Thoracic aorta (tissue), 2 donors: ENCODE data around the gene LYPD6. TPM values are rescaled to one million over a fixed set of nuclear protein-coding genes. Genes with fewer than 3 reads are reported as not detected.

Experiments
- ATAC-seq: fragments of 150-250 bp; one replicate; pipeline ENCODE4 v1.8.0; 2017; ENCODE audit warnings: low read depth; ENCODE audit not compliant: insufficient number of reproducible peaks, low FRiP score
- DNase-seq: peaks from one replicate; pipeline ENCODE4 v3.0.0-alpha.2; 2020; ENCODE audit warnings: low spot score
- H3K27ac ChIP-seq, 2 donors: fragments of 200-600 bp; sonication (generic); 1 replicate in 1 of 2; 2 replicates in 1 of 2; pipeline ENCODE4 v1.5.1; 2016; ENCODE audit warnings: mild to moderate bottlenecking in 2 of 2, moderate library complexity in 2 of 2
- H3K27me3 ChIP-seq: fragments of 200-600 bp; sonication (generic); replicated peaks from 2 replicates; pipeline ENCODE4 v1.6.0; 2016; ENCODE audit warnings: mild to moderate bottlenecking; ENCODE audit not compliant: insufficient read depth
- H3K36me3 ChIP-seq: fragments of 200-600 bp; sonication (generic); one replicate; pipeline ENCODE4 v1.5.1; 2016
- H3K4me1 ChIP-seq, 2 donors: fragments of 200-600 bp; sonication (generic); 1 replicate in 1 of 2; 2 replicates in 1 of 2; pipeline versions ENCODE4 v1.5.1 to v1.6.0; 2016; ENCODE audit warnings: low read depth in 2 of 2, mild to moderate bottlenecking in 1 of 2; ENCODE audit not compliant: control insufficient read depth in 1 of 2
- H3K4me3 ChIP-seq: fragments of 200-600 bp; sonication (generic); 2 replicates; pipeline ENCODE4 v1.5.1; 2016; ENCODE audit warnings: mild to moderate bottlenecking
- H3K9me3 ChIP-seq: fragments of 200-600 bp; sonication (generic); 2 replicates; pipeline ENCODE4 v1.5.1; 2016
- total RNA-seq, 2 donors: library from RNA; depleted of rRNA; stranded (reverse); fragments of >200 nt; gene quantifications; one replicate each; pipeline versions ENCODE4 v1.1.0 to v1.2.3, GENCODE V29; 2016
- TF ChIP-seq, protein P1 (sequence below): fragments of 200-600 bp; sonication (generic); IDR thresholded peaks from one replicate; pipeline ENCODE4 v1.5.1; 2019; ENCODE audit warnings: antibody characterized with exemption

LYPD6 gene
- total RNA-seq, 2 donors from 2014 or later: 0.27 to 0.28 TPM

DNA sequence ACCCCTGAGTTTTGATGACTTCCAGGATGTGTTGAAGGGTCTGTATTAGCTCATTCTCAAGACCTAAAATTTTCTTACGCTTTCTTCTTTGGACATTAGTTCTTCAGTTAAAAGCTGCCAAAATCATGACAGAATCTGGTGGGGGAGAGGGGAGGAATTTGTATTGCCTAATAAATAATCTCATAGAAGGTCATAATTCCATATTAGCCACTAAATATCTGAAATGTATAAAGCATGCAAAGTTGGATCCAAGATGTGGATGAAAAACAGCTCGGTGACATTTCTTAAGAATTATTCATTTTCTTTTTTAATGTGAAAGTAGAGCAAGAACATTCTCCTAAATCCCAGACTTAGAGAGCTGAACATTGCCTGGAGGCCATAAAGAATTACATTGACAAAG is 137.0 kb downstream of the LYPD6 start:
- ATAC-seq: no peak
- Histone ChIP-seq H3K27me3 (no peaks in the 10 kb centered on the region), H3K36me3 (no peaks in the 10 kb centered on the region), H3K4me3 (no peak overlapping the region), H3K4me1 (no peaks in the 10 kb centered on the region), H3K27ac (no peak overlapping the region), H3K9me3 (no peaks in the 10 kb centered on the region)
- TF ChIP-seq, protein P1, sequence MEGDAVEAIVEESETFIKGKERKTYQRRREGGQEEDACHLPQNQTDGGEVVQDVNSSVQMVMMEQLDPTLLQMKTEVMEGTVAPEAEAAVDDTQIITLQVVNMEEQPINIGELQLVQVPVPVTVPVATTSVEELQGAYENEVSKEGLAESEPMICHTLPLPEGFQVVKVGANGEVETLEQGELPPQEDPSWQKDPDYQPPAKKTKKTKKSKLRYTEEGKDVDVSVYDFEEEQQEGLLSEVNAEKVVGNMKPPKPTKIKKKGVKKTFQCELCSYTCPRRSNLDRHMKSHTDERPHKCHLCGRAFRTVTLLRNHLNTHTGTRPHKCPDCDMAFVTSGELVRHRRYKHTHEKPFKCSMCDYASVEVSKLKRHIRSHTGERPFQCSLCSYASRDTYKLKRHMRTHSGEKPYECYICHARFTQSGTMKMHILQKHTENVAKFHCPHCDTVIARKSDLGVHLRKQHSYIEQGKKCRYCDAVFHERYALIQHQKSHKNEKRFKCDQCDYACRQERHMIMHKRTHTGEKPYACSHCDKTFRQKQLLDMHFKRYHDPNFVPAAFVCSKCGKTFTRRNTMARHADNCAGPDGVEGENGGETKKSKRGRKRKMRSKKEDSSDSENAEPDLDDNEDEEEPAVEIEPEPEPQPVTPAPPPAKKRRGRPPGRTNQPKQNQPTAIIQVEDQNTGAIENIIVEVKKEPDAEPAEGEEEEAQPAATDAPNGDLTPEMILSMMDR: no peak
- DNase-seq: no peak

DNA sequence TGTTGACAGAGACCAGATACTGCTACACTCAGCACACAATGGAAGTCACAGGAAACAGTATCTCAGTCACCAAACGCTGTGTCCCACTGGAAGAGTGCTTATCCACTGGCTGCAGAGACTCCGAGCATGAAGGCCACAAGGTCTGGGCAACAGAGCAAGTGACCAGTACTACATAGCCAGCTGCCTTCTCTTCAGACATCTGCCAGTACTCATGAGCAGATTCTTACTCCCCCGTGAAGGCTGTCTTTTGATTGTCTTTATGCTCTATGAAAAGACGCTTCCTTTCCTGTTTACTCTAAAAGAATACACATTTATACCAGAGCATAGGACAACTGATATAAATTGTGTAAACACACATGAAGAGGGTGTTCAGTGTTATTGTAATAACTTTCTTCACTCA is 138.2 kb downstream of the LYPD6 start:
- ATAC-seq (no peak), DNase-seq (no peak)
- H3K27me3 ChIP-seq: no peaks in the 10 kb centered on the region
- no peak overlapping the region for H3K27ac ChIP-seq
- no peak overlapping the region for H3K4me3 ChIP-seq
- no peaks in the 10 kb centered on the region for H3K4me1 ChIP-seq
- H3K36me3 ChIP-seq: no peaks in the 10 kb centered on the region
- H3K9me3 ChIP-seq: no peaks in the 10 kb centered on the region
- TF ChIP-seq, protein P1: no peak

DNA sequence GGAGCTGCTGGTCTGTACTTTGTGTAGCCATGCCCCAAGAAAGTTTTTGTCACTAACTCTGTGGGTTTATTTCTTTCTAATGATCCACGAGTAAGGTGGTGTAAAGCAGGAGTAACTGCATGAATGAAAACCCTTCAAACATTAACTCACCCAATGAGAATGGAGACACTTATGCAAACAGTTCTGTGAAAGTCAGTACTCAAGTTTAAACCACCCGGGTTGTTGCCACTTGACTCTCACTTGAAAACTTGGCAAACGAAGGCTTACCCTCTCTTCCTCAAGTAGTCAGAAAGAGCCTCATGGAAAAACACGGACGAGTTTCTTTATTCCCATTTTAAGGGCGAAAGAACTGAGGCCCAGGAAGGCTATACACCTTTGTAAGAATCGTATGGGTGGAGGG is 139.7 kb downstream of the LYPD6 start:
- ATAC-seq: no peak
- TF ChIP-seq, protein P1: no peak

DNA sequence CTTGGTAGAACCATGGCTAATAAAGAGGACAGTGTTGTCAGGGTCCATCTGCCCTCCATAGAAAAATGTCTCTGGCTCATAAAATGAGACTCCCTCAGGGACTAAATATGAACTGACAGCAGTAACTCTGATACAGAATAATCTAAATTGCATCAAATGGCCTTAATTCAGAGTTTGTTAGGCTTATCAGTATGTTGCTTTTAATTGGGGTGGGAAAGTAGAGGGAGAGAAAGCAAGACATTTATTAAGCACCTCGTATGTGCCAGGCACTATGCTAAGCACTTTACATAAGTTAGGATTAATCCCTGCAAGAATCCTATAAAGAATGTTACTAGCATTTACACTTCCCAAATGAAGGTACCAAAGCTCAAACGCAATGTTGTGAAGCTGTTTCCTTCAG is 142.0 kb downstream of the LYPD6 start:
- Histone ChIP-seq H3K4me3 (no peak overlapping the region), H3K4me1 (no peaks in the 10 kb centered on the region), H3K9me3 (no peaks in the 10 kb centered on the region), H3K27ac (no peak overlapping the region), H3K27me3 (no peaks in the 10 kb centered on the region), H3K36me3 (no peaks in the 10 kb centered on the region)
- ATAC-seq (no peak), DNase-seq (no peak)
- TF ChIP-seq, protein P1: no peak

More for the DNA sequence above, 139.7 kb downstream of the LYPD6 start:
- no peaks in the 10 kb centered on the region for H3K27me3 ChIP-seq
- H3K9me3 ChIP-seq: no peaks in the 10 kb centered on the region
- DNase-seq: no peak
- no peaks in the 10 kb centered on the region for H3K36me3 ChIP-seq
- H3K27ac ChIP-seq: no peak overlapping the region
- no peaks in the 10 kb centered on the region for H3K4me1 ChIP-seq
- no peak overlapping the region for H3K4me3 ChIP-seq

DNA sequence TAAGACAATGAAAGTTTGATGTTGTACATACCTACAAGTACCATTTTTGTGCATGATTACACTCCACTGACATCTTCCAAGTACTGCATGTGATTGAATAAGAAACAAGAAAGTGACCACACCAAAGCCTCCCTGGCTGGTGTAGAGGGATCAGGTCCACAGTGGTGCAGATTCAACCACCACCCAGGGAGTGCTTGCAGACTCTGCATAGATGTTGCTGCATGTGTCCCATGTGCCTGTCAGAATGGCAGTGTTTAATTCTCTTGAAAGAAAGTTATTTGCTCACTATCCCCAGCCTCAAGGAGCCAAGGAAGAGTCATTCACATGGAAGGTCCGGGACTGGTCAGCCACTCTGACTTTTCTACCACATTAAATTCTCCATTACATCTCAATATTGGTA is 142.7 kb downstream of the LYPD6 start:
- ATAC-seq (no peak), DNase-seq (no peak)
- Histone ChIP-seq H3K27me3 (no peaks in the 10 kb centered on the region), H3K4me1 (no peaks in the 10 kb centered on the region), H3K4me3 (no peak overlapping the region), H3K27ac (no peak overlapping the region), H3K9me3 (no peaks in the 10 kb centered on the region), H3K36me3 (no peaks in the 10 kb centered on the region)
- TF ChIP-seq, protein P1: no peak
